Measurements from ENCODE around the gene PNKP.

PNKP gene

GRCh38 chr19:49887665-49888509 lies 20.5 kb upstream of the PNKP start:
- TF ChIP-seq CTCF (IDR thresholded peaks at IDR 0.05; ENCODE audit: insufficient read depth, low read length, missing control alignments): no peak
- H3K4me3 ChIP-seq (ENCODE audit: low read depth, low read length): no peak overlapping the region
- no peak for DNase-seq (ENCODE audit: low read depth, low spot score)
- CTCF ChIA-PET: no interaction called here
- POLR2A ChIA-PET: interaction anchor here (1.0 kb wide), 1 partner anchor 11 kb away, joined by 3 read pairs; the partner anchor contains the start of gene AKT1S1

GRCh38 chr19:49887037-49887664 lies 19.8 kb upstream of the PNKP start:
- no peak overlapping the region for H3K4me3 ChIP-seq (ENCODE audit: low read depth, low read length)
- no peak for DNase-seq (ENCODE audit: low read depth, low spot score)
- TF ChIP-seq CTCF (IDR thresholded peaks at IDR 0.05; ENCODE audit: insufficient read depth, low read length, missing control alignments): no peak
- ChIA-PET CTCF (no interaction called here), POLR2A (no interaction called here)

- no peak overlapping the region for H3K4me3 ChIP-seq (ENCODE audit: low read depth, low read length)
- ChIA-PET CTCF (no interaction called here), POLR2A (no interaction called here)
- no peak for DNase-seq (ENCODE audit: low read depth, low spot score)
- TF ChIP-seq CTCF (IDR thresholded peaks at IDR 0.05; ENCODE audit: insufficient read depth, low read length, missing control alignments): no peak
These were observed 17.4 kb upstream of the PNKP start for GRCh38 chr19:49884760-49885159.

- TF ChIP-seq CTCF (IDR thresholded peaks at IDR 0.05; ENCODE audit: insufficient read depth, low read length, missing control alignments): no peak
- ChIA-PET CTCF (interaction anchor here (0.8 kb wide), 1 partner anchor 11 kb away, joined by 3 read pairs; no protein-coding TSS in a partner anchor), POLR2A (no interaction called here)
- no peak for DNase-seq (ENCODE audit: low read depth, low spot score)
- no peak overlapping the region for H3K4me3 ChIP-seq (ENCODE audit: low read depth, low read length)
These were observed 16.7 kb upstream of the PNKP start for GRCh38 chr19:49884109-49884508.

- ChIA-PET CTCF (interaction anchor here (1.3 to 1.9 kb wide), 2 partner anchors 7 to 10 kb away, joined by 4 to 6 read pairs; no protein-coding TSS in a partner anchor), POLR2A (no interaction called here)
- DNase-seq (ENCODE audit: low read depth, low spot score): no peak
- no peak for TF ChIP-seq CTCF (IDR thresholded peaks at IDR 0.05; ENCODE audit: insufficient read depth, low read length, missing control alignments)
- no peak overlapping the region for H3K4me3 ChIP-seq (ENCODE audit: low read depth, low read length)
These were observed 15.7 kb upstream of the PNKP start for GRCh38 chr19:49883094-49883493.

- ChIA-PET POLR2A (no interaction called here), CTCF (interaction anchor here (1.3 to 1.9 kb wide), 2 partner anchors 8 to 10 kb away, joined by 4 to 6 read pairs; no protein-coding TSS in a partner anchor)
- H3K4me3 ChIP-seq (ENCODE audit: low read depth, low read length): no peak overlapping the region
- DNase-seq (ENCODE audit: low read depth, low spot score): no peak
- TF ChIP-seq CTCF (IDR thresholded peaks at IDR 0.05; ENCODE audit: insufficient read depth, low read length, missing control alignments): no peak
These were observed 15.3 kb upstream of the PNKP start for GRCh38 chr19:49882643-49883042.
